ENCODE measurements around the gene PKD1L1.

DNA sequence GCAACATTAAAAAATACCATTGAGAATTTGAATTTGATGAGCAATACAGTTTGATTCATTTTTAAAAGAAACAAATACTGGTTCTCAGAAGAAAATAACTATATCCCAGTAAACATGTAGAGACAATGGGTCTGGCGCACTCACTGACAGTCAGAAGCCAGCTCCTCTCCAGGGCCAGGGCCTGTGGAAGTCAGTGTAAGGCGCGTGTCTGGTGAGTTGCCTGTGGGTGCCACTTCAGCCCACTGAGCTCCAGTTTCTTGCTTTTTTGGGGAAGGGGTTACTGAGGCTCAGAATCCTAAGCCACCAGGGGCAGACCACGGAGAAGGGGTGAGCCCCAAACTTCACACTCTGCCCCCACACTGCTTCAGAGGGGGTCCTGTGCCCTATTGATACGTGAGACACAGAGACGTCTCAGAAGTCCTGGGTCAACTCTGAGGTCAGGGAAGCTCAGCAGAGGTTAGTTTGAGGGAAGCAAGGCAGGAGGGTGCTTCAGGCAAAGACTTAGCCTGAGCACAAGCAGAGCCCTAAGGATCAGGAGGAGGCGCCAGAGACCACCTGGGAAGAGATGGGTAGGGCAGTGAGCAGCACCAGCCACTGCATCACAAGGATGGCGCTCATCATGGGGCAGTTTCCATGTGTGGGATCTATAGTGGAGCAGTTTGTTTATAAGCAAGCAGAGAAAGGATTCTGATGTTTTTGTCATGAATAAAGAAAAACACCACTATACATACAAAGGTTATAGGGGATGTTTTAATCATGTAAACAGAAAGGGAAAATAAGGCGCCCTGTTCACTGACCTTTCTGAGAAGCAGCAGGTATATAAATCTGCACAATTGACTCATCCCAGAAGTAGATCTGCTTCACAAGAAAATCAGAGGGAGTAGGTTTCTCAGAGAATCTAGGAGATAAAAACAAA lies 95.7 kb downstream of the PKD1L1 start:
- TF ChIP-seq, protein P1, sequence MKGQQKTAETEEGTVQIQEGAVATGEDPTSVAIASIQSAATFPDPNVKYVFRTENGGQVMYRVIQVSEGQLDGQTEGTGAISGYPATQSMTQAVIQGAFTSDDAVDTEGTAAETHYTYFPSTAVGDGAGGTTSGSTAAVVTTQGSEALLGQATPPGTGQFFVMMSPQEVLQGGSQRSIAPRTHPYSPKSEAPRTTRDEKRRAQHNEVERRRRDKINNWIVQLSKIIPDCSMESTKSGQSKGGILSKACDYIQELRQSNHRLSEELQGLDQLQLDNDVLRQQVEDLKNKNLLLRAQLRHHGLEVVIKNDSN (IDR thresholded peaks at IDR 0.05) = no peak
- TF ChIP-seq EP300 (IDR thresholded peaks at IDR 0.05; ENCODE audit: borderline replicate concordance) (no peak), TAF1 (IDR thresholded peaks at IDR 0.05; ENCODE audit: low read depth) (no peak), TEAD4 (IDR thresholded peaks at IDR 0.05) (no peak), REST (IDR thresholded peaks at IDR 0.05; ENCODE audit: low read depth) (no peak), MAX (IDR thresholded peaks at IDR 0.05) (no peak), EGR1 (IDR thresholded peaks at IDR 0.05) (no peak), RAD21 (IDR thresholded peaks at IDR 0.05; ENCODE audit: low read depth) (peak; percentile 50; the same call in 1 of the 2 replicates), YY1 (IDR thresholded peaks at IDR 0.05; ENCODE audit: low read depth) (no peak), CREB1 (IDR thresholded peaks at IDR 0.05; ENCODE audit: low read depth) (no peak), CEBPB (IDR thresholded peaks at IDR 0.05) (no peak), ZBTB7A (IDR thresholded peaks at IDR 0.05; ENCODE audit: low read depth) (no peak), NFIC (IDR thresholded peaks at IDR 0.05) (no peak)
